ENCODE measurements around the gene NTM. TPM values are rescaled to one million over a fixed set of nuclear protein-coding genes. Genes with fewer than 3 reads are reported as not detected.

NTM gene
- total and polyA plus RNA-seq, 12 donors, result 0.26 to 11.5 (median 4.0) TPM

GRCh38 chr11:132033051-132033450 lies 662.6 kb downstream of the NTM start:
- no peaks in the 10 kb centered on the region for H3K36me3 ChIP-seq (replicated peaks in 1 of 2)
- H3K27ac ChIP-seq, result no peak overlapping the region
- H3K27me3 ChIP-seq, result no peaks in the 10 kb centered on the region
- no peak overlapping the region for H3K4me3 ChIP-seq
- no peaks in the 10 kb centered on the region for H3K4me1 ChIP-seq (replicated peaks in 1 of 2)
- H3K9me3 ChIP-seq (replicated peaks in 1 of 3), result no peaks in the 10 kb centered on the region
- DNase-seq, result no peak
- intact Hi-C loops (cut with DNase I), result no loop called here
- WGBS, 4 donors, result 68 to 78% (median 70%) methylated on average over 4 of the region's 4 CpGs
- TF ChIP-seq POLR2A (IDR thresholded peaks at IDR 0.05), result no peak
- TF ChIP-seq CTCF (IDR thresholded peaks at IDR 0.05), result no peak

GRCh38 chr11:132035228-132035627 lies 664.8 kb downstream of the NTM start:
- H3K4me1 ChIP-seq (replicated peaks in 1 of 2), result no peaks in the 10 kb centered on the region
- no peak for TF ChIP-seq CTCF (IDR thresholded peaks at IDR 0.05)
- no peak for TF ChIP-seq POLR2A (IDR thresholded peaks at IDR 0.05)
- whole genome bisulfite sequencing, 4 donors, result 69 to 85% (median 76%) methylated on average over 4 of the region's 4 CpGs
- H3K27ac ChIP-seq, result no peak overlapping the region
- no peaks in the 10 kb centered on the region for H3K27me3 ChIP-seq
- intact Hi-C loops (cut with DNase I), result no loop called here
- no peaks in the 10 kb centered on the region for H3K9me3 ChIP-seq (replicated peaks in 1 of 3)
- no peaks in the 10 kb centered on the region for H3K36me3 ChIP-seq (replicated peaks in 1 of 2)
- H3K4me3 ChIP-seq, result no peak overlapping the region
- DNase-seq, result no peak

- no peak for DNase-seq
- WGBS, 4 donors, result 68 to 86% (median 80%) methylated on average over 4 of the region's 4 CpGs
- intact Hi-C loops (cut with DNase I), result no loop called here
These were observed 665.4 kb downstream of the NTM start for GRCh38 chr11:132035766-132036165.

GRCh38 chr11:132036220-132036619 lies 665.8 kb downstream of the NTM start:
- DNase-seq, result no peak
- no peaks in the 10 kb centered on the region for H3K4me1 ChIP-seq (replicated peaks in 1 of 2)
- H3K4me3 ChIP-seq, result no peak overlapping the region
- intact Hi-C loops (cut with DNase I), result no loop called here
- H3K9me3 ChIP-seq (replicated peaks in 1 of 3), result no peaks in the 10 kb centered on the region
- no peaks in the 10 kb centered on the region for H3K36me3 ChIP-seq (replicated peaks in 1 of 2)
- WGBS, 4 donors, result 89 to 94% (median 92%) methylated on average over 2 of the region's 2 CpGs
- TF ChIP-seq CTCF (IDR thresholded peaks at IDR 0.05), result no peak
- no peak for TF ChIP-seq POLR2A (IDR thresholded peaks at IDR 0.05)
- H3K27me3 ChIP-seq, result no peaks in the 10 kb centered on the region
- no peak overlapping the region for H3K27ac ChIP-seq

More at GRCh38 chr11:132035766-132036165, 665.4 kb downstream of the NTM start:
- Histone ChIP-seq H3K4me3 (no peak overlapping the region), H3K9me3 (replicated peaks in 1 of 3) (no peaks in the 10 kb centered on the region), H3K27ac (no peak overlapping the region), H3K27me3 (no peaks in the 10 kb centered on the region), H3K36me3 (replicated peaks in 1 of 2) (no peaks in the 10 kb centered on the region), H3K4me1 (replicated peaks in 1 of 2) (no peaks in the 10 kb centered on the region)
- no peak for TF ChIP-seq POLR2A (IDR thresholded peaks at IDR 0.05)
- no peak for TF ChIP-seq CTCF (IDR thresholded peaks at IDR 0.05)

All from adrenal gland (tissue), 12 donors.